Erythroblast (primary cell): ENCODE measurements around the gene ATP6V0C.
"Not testable (repeated sequence)": the region's sequence is repeated elsewhere in the genome, so short reads cannot be mapped to it uniquely, and the experiment has no call there.

Experiments used
- DNase-seq, 2 experiments: peaks; one replicate each; lab custom pipeline; 2025; lab: John Stamatoyannopoulos, UW

The ATP6V0C gene

GRCh38 chr16:2550283-2550878, 36.6 kb downstream of the ATP6V0C start:
- not testable (repeated sequence) for DNase-seq

- DNase-seq, result not testable (repeated sequence)
Observed at GRCh38 chr16:2551420-2551889, 37.7 kb downstream of the ATP6V0C start.

- not testable (repeated sequence) for DNase-seq
Observed at GRCh38 chr16:2554709-2555425, 41.1 kb downstream of the ATP6V0C start.

GRCh38 chr16:2557150-2557549, 43.4 kb downstream of the ATP6V0C start:
- not testable (repeated sequence) for DNase-seq

GRCh38 chr16:2560131-2560797, 46.5 kb downstream of the ATP6V0C start:
- DNase-seq, result not testable (repeated sequence)

- not testable (repeated sequence) for DNase-seq
Observed at GRCh38 chr16:2560798-2561133, 47.0 kb downstream of the ATP6V0C start.

GRCh38 chr16:2567506-2567905, 53.8 kb downstream of the ATP6V0C start:
- DNase-seq, result not testable (repeated sequence)

GRCh38 chr16:2568573-2568972, 54.8 kb downstream of the ATP6V0C start:
- DNase-seq, result not testable (repeated sequence)
